ENCODE measurements around the gene MAP3K10. TPM values are rescaled to one million over a fixed set of nuclear protein-coding genes. Genes with fewer than 3 reads are reported as not detected.
A peak's percentile ranks its signal among the peaks of the same experiment; 100 is the strongest.

Gene MAP3K10
- total and polyA plus RNA-seq, 12 donors = 2.4 to 78.3 (median 18.2) TPM

- Histone ChIP-seq H3K4me3 (no peak overlapping the region), H3K27ac (no peak overlapping the region), H3K4me1 (replicated peaks in 1 of 2) (peaks cover 23 to 35% of the 10 kb centered on the region in 2 donors), H3K27me3 (no peaks in the 10 kb centered on the region), H3K9me3 (replicated peaks in 1 of 3) (no peaks in the 10 kb centered on the region), H3K36me3 (replicated peaks in 1 of 2) (peaks cover 0 to 27% of the 10 kb centered on the region in 2 donors)
- WGBS, 4 donors = 89 to 95% (median 91%) methylated on average over 17 to 24 of the region's 24 CpGs
- no peak for TF ChIP-seq POLR2A (IDR thresholded peaks at IDR 0.05)
- TF ChIP-seq CTCF (IDR thresholded peaks at IDR 0.05) = no peak
- intact Hi-C loops (cut with DNase I) = no loop called here
- DNase-seq = no peak
Observed at GRCh38 chr19:40263440-40264313, 72.5 kb downstream of the MAP3K10 start.

- TF ChIP-seq CTCF (IDR thresholded peaks at IDR 0.05) (no peak), POLR2A (IDR thresholded peaks at IDR 0.05) (no peak)
- Histone ChIP-seq H3K9me3 (replicated peaks in 1 of 3) (no peaks in the 10 kb centered on the region), H3K4me1 (replicated peaks in 1 of 2) (peaks cover 26 to 36% of the 10 kb centered on the region in 2 donors), H3K27me3 (no peaks in the 10 kb centered on the region), H3K36me3 (replicated peaks in 1 of 2) (peaks cover 0 to 27% of the 10 kb centered on the region in 2 donors), H3K27ac (no peak overlapping the region), H3K4me3 (no peak overlapping the region)
- 57 to 70% (median 63%) methylated on average over 19 of the region's 19 CpGs for WGBS, 4 donors
- peak in 2 of 7 donors; percentile 14 to 53 for DNase-seq
- intact Hi-C loops (cut with DNase I) = no loop called here
Observed at GRCh38 chr19:40264314-40265054, 73.3 kb downstream of the MAP3K10 start.

Other genes starting within 250 kb of the MAP3K10 start
- gene PSMC4, start 220.3 kb upstream of the MAP3K10 start, total RNA-seq = 100 to 1,000 TPM in 6 of 9 donors, 10 to 100 TPM in 3; 56.3 to 191 (median 107) TPM
- 100 to 1,000 TPM in 2 of 3 donors, 10 to 100 TPM in 1; 94.7 to 178 (median 119) TPM for gene PSMC4, start 220.3 kb upstream of the MAP3K10 start, polyA plus RNA-seq
- gene ZNF546, start 194.4 kb upstream of the MAP3K10 start, total RNA-seq = 10 to 100 TPM in 3 of 9 donors, 1 to 10 TPM in 6; 5.3 to 15.0 (median 9.0) TPM
- gene ZNF546, start 194.4 kb upstream of the MAP3K10 start, polyA plus RNA-seq = 1 to 10 TPM; 4.0 to 5.1 (median 4.4) TPM
- gene ZNF780B, start 135.2 kb upstream of the MAP3K10 start, total RNA-seq = 10 to 100 TPM in 7 of 9 donors, 1 to 10 TPM in 2; 7.9 to 31.4 (median 19.0) TPM
- 10 to 100 TPM in 2 of 3 donors, 1 to 10 TPM in 1; 8.5 to 17.8 (median 13.8) TPM for gene ZNF780B, start 135.2 kb upstream of the MAP3K10 start, polyA plus RNA-seq
- 10 to 100 TPM; 12.9 to 65.6 (median 22.0) TPM for gene ZNF780A, start 100.5 kb upstream of the MAP3K10 start, total RNA-seq
- gene ZNF780A, start 100.5 kb upstream of the MAP3K10 start, polyA plus RNA-seq = 10 to 100 TPM; 14.8 to 28.4 (median 28.1) TPM
- gene TTC9B, start 27.0 kb downstream of the MAP3K10 start, total RNA-seq = 1 to 10 TPM in 1 of 9 donors, under 1 TPM in 1, not detected in 7; 0.32 to 2.6 TPM
- gene TTC9B, start 27.0 kb downstream of the MAP3K10 start, polyA plus RNA-seq = under 1 TPM in 2 of 3 donors, not detected in 1; 0.51 to 0.56 TPM
- gene CCNP, start 35.3 kb downstream of the MAP3K10 start, total RNA-seq = 1 to 10 TPM in 4 of 9 donors, under 1 TPM in 2, not detected in 3; 0.22 to 3.0 (median 1.2) TPM
- 1 to 10 TPM in 1 of 3 donors, under 1 TPM in 1, not detected in 1; 0.72 to 1.0 TPM for gene CCNP, start 35.3 kb downstream of the MAP3K10 start, polyA plus RNA-seq
- 100 to 1,000 TPM in 6 of 9 donors, 10 to 100 TPM in 3; 49.2 to 195 (median 119) TPM for gene AKT2, start 93.9 kb downstream of the MAP3K10 start, total RNA-seq
- gene AKT2, start 93.9 kb downstream of the MAP3K10 start, polyA plus RNA-seq = 100 to 1,000 TPM in 2 of 3 donors, 10 to 100 TPM in 1; 72.9 to 123 (median 107) TPM
- 10 to 100 TPM in 8 of 9 donors, 1 to 10 TPM in 1; 7.0 to 18.2 (median 14.5) TPM for gene C19orf47, start 157.0 kb downstream of the MAP3K10 start, total RNA-seq
- gene C19orf47, start 157.0 kb downstream of the MAP3K10 start, polyA plus RNA-seq = 10 to 100 TPM in 2 of 3 donors, 1 to 10 TPM in 1; 7.7 to 20.9 (median 17.5) TPM
- gene PLD3, start 157.3 kb downstream of the MAP3K10 start, total RNA-seq = 1,000 to 10,000 TPM in 1 of 9 donors, 100 to 1,000 TPM in 8; 329 to 1,019 (median 528) TPM
- 100 to 1,000 TPM; 170 to 374 (median 280) TPM for gene PLD3, start 157.3 kb downstream of the MAP3K10 start, polyA plus RNA-seq
- under 1 TPM in 7 of 9 donors, not detected in 2; 0.06 to 0.34 (median 0.18) TPM for gene HIPK4, start 198.8 kb downstream of the MAP3K10 start, total RNA-seq
- under 1 TPM in 2 of 3 donors, not detected in 1; 0.20 to 0.24 TPM for gene HIPK4, start 198.8 kb downstream of the MAP3K10 start, polyA plus RNA-seq
- gene PRX, start 222.0 kb downstream of the MAP3K10 start, total RNA-seq = 10 to 100 TPM in 5 of 9 donors, 1 to 10 TPM in 4; 5.4 to 12.8 (median 10.4) TPM
- gene PRX, start 222.0 kb downstream of the MAP3K10 start, polyA plus RNA-seq = 1 to 10 TPM; 3.2 to 6.6 (median 3.9) TPM
- gene SERTAD1, start 234.6 kb downstream of the MAP3K10 start, total RNA-seq = 10 to 100 TPM; 10.2 to 20.8 (median 13.3) TPM
- 10 to 100 TPM in 2 of 3 donors, 1 to 10 TPM in 1; 1.7 to 20.6 (median 11.1) TPM for gene SERTAD1, start 234.6 kb downstream of the MAP3K10 start, polyA plus RNA-seq

Data from adrenal gland (tissue), 12 donors.